Ovary (tissue), 9 donors: ENCODE results near the gene FGD3. TPM values are rescaled to one million over a fixed set of nuclear protein-coding genes. Genes with fewer than 3 reads are reported as not detected.

ENCODE experiments used
- DNase-seq, 5 donors: peaks; one replicate each; pipeline ENCODE4 v3.0.0-alpha.2; 2019 to 2020
- H3K27ac ChIP-seq, 2 donors: fragments of 200-600 bp; one replicate each; pipeline versions ENCODE4 v1.5.1 to v1.8.0; 2019 to 2022
- H3K27me3 ChIP-seq: fragments of 200-600 bp; one replicate; pipeline ENCODE4 v1.8.0; 2022
- H3K36me3 ChIP-seq: fragments of 200-600 bp; sonication (generic); one replicate; pipeline ENCODE4 v1.5.1; 2019
- H3K4me1 ChIP-seq: one replicate; pipeline ENCODE4 v1.8.1; 2013; ENCODE audit warnings: mild to moderate bottlenecking, moderate library complexity; ENCODE audit not compliant: insufficient read depth
- H3K4me3 ChIP-seq: fragments of 200-600 bp; sonication (generic); one replicate; pipeline ENCODE4 v1.5.1; 2017
- H3K9me3 ChIP-seq, 2 donors: fragments of 200-600 bp in 1 of 2; sonication (generic) in 1 of 2; one replicate each; pipeline versions ENCODE4 v1.5.1 to v1.8.1; 2013 to 2019; ENCODE audit warnings: mild to moderate bottlenecking in 1 of 2, moderate library complexity in 1 of 2
- EP300 ChIP-seq: sonication (generic); formaldehyde crosslinking; IDR thresholded peaks from one replicate; pipeline ENCODE4 v1.6.1; 2017; ENCODE audit warnings: antibody characterized with exemption
- POLR2A ChIP-seq: fragments of 450-650 bp; IDR thresholded peaks from one replicate; pipeline ENCODE4 v1.6.1; 2017; ENCODE audit warnings: antibody characterized with exemption, mild to moderate bottlenecking, moderate library complexity
- WGBS, 3 donors: extraction: QIAGEN DNeasy Blood & Tissue Kit in 1 of 3; methylation state at CpG; one replicate each; pipeline versions ENCODE4 v1.1.5 to v1.1.7; 2013 to 2017; 5-methylcytosine and 5-hydroxymethylcytosine counted together
- intact Hi-C, 4 donors: fragments of 100-400 bp; cut with DNase I; formaldehyde crosslinking; loops; one replicate each; pipeline versions ENCODE4 v1.11.0 to v1.15.1; 2022 to 2023
- polyA plus RNA-seq, 2 donors: library from polyadenylated mRNA; stranded (reverse); fragments of 200-250 nt in 1 of 2; fragments of 350-450 nt in 1 of 2; fragmentation: Illumina TruSeq in 1 of 2; extraction: RNeasy Lipid Tissue Mini Kit (QIAGEN cat#74804) in 1 of 2; gene quantifications; one replicate each; pipeline ENCODE4 v1.2.3, GENCODE V29; 2013 to 2014
- total RNA-seq, 7 donors: library from RNA; depleted of rRNA in 2 of 7; stranded (reverse); fragments of >200 nt in 2 of 7; fragmentation: NEBNext Ultra II Directional in 3 of 7; extraction: Animal tissue kit (Norgen Biotek cat#: 25700) in 3 of 7; gene quantifications; one replicate each; pipeline versions ENCODE4 v1.1.0 to v1.2.4, GENCODE V29; 2016 to 2023
- TF ChIP-seq, protein P1 (sequence below), 3 donors: fragments of 450-650 bp in 2 of 3; fragments of 200-600 bp in 1 of 3; IDR thresholded peaks; one replicate each; pipeline versions ENCODE4 v1.5.1 to v1.8.0; 2016 to 2022; ENCODE audit warnings: antibody characterized with exemption in 3 of 3, mild to moderate bottlenecking in 1 of 3
- donor health status: DM: no; HTN: no; CAD: no; lungs with moderate emphysema.
- donor health status: DM: no; HTN: no; CAD: no.
- donor health status: Bipolar disorder and iron deficiency.
- donor health status: DM: yes; HTN: yes; CAD: no.
- donor health status: DM: no; HTN: no; CAD: no.
- donor health status: DM: yes; HTN: yes; CAD: no.

The FGD3 gene
- total and polyA plus RNA-seq, 9 donors, result 1.1 to 6.7 (median 2.0) TPM

GRCh38 chr9:92954049-92954861 is 6.9 kb downstream of the FGD3 start:
- DNase-seq, result no peak

GRCh38 chr9:92954886-92955285 is 7.6 kb downstream of the FGD3 start:
- Histone ChIP-seq H3K9me3 (no peaks in the 10 kb centered on the region), H3K27me3 (no peaks in the 10 kb centered on the region), H3K27ac (no peak overlapping the region), H3K4me3 (no peak overlapping the region), H3K36me3 (no peaks in the 10 kb centered on the region), H3K4me1 (no peaks in the 10 kb centered on the region)
- intact Hi-C loops, result no loop called here
- no peak for DNase-seq
- 85 to 89% (median 89%) methylated on average over 9 of the region's 9 CpGs for WGBS, 3 donors
- TF ChIP-seq, protein P1, sequence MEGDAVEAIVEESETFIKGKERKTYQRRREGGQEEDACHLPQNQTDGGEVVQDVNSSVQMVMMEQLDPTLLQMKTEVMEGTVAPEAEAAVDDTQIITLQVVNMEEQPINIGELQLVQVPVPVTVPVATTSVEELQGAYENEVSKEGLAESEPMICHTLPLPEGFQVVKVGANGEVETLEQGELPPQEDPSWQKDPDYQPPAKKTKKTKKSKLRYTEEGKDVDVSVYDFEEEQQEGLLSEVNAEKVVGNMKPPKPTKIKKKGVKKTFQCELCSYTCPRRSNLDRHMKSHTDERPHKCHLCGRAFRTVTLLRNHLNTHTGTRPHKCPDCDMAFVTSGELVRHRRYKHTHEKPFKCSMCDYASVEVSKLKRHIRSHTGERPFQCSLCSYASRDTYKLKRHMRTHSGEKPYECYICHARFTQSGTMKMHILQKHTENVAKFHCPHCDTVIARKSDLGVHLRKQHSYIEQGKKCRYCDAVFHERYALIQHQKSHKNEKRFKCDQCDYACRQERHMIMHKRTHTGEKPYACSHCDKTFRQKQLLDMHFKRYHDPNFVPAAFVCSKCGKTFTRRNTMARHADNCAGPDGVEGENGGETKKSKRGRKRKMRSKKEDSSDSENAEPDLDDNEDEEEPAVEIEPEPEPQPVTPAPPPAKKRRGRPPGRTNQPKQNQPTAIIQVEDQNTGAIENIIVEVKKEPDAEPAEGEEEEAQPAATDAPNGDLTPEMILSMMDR (IDR thresholded peaks at IDR 0.05), result no peak
- TF ChIP-seq POLR2A (no peak), EP300 (no peak)

More at GRCh38 chr9:92954049-92954861, 6.9 kb downstream of the FGD3 start:
- no peak for TF ChIP-seq EP300
- no peak for TF ChIP-seq POLR2A
- TF ChIP-seq, protein P1 (IDR thresholded peaks at IDR 0.05), result no peak
- Histone ChIP-seq H3K4me3 (no peak overlapping the region), H3K27me3 (no peaks in the 10 kb centered on the region), H3K27ac (no peak overlapping the region), H3K9me3 (no peaks in the 10 kb centered on the region), H3K36me3 (no peaks in the 10 kb centered on the region), H3K4me1 (no peaks in the 10 kb centered on the region)
- 74 to 76% (median 75%) methylated on average over 10 of the region's 10 CpGs for WGBS, 3 donors
- intact Hi-C loops, result no loop called here

DNA sequence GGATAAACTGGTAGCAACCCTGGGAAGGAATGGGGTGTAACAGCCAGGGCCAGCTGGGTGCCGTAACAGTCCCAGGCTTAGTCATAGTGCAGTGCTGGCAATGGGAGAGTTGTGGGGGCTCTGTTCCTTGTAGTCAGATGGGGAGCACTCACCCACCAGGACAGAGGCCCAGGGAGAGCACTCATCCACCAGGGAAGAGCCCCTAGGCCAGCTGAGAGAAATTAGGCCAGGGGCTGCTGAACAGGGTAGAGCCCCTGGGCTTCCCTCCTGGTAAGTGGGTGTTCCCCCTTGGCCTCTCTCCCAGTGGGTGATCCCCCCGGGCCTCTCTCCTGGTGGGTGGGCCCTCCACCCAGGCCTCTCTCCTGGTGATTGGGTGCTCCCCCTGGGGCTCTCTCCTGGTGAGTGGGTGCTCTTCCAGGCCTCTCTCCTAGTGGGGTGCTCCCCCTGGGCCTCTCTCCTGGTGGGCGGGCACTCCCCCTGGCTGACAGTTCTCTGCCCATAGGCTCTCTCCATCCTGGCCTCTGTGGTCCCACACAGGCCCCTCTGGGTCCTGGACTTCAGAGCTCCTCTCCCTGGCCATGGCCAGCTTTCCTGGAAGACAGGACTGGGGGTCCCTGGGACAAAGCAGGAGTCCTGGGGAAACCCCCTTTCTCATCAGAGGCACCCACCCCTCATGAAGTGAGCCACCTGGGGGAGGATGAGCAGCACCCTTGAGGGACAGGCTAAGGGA is 13.4 kb downstream of the FGD3 start:
- WGBS, 3 donors, result 92 to 97% (median 94%) methylated on average over 3 of the region's 3 CpGs
- no peaks in the 10 kb centered on the region for H3K4me1 ChIP-seq
- no peaks in the 10 kb centered on the region for H3K9me3 ChIP-seq
- TF ChIP-seq EP300, result no peak
- TF ChIP-seq, protein P1 (IDR thresholded peaks at IDR 0.05), result no peak
- TF ChIP-seq POLR2A, result no peak
- no peaks in the 10 kb centered on the region for H3K36me3 ChIP-seq
- intact Hi-C loops, result no loop called here
- H3K4me3 ChIP-seq, result no peak overlapping the region
- DNase-seq, result no peak
- no peak overlapping the region for H3K27ac ChIP-seq
- no peaks in the 10 kb centered on the region for H3K27me3 ChIP-seq

GRCh38 chr9:92961627-92962302 is 14.4 kb downstream of the FGD3 start:
- Histone ChIP-seq H3K36me3 (no peaks in the 10 kb centered on the region), H3K27me3 (no peaks in the 10 kb centered on the region), H3K27ac (no peak overlapping the region), H3K9me3 (no peaks in the 10 kb centered on the region), H3K4me1 (no peaks in the 10 kb centered on the region), H3K4me3 (no peak overlapping the region)
- intact Hi-C loops, result no loop called here
- DNase-seq, result no peak
- TF ChIP-seq POLR2A (no peak), EP300 (no peak)
- TF ChIP-seq, protein P1 (IDR thresholded peaks at IDR 0.05), result no peak
- WGBS, 3 donors, result 73 to 76% (median 75%) methylated on average over 3 of the region's 3 CpGs
